HK-2 (cell line): ENCODE results near the gene RCE1.

Experiments used
- DNase-seq: peaks from one replicate; pipeline ENCODE4 v3.0.0-alpha.2; 2018; ENCODE audit not compliant: unreplicated experiment

Gene RCE1

DNA sequence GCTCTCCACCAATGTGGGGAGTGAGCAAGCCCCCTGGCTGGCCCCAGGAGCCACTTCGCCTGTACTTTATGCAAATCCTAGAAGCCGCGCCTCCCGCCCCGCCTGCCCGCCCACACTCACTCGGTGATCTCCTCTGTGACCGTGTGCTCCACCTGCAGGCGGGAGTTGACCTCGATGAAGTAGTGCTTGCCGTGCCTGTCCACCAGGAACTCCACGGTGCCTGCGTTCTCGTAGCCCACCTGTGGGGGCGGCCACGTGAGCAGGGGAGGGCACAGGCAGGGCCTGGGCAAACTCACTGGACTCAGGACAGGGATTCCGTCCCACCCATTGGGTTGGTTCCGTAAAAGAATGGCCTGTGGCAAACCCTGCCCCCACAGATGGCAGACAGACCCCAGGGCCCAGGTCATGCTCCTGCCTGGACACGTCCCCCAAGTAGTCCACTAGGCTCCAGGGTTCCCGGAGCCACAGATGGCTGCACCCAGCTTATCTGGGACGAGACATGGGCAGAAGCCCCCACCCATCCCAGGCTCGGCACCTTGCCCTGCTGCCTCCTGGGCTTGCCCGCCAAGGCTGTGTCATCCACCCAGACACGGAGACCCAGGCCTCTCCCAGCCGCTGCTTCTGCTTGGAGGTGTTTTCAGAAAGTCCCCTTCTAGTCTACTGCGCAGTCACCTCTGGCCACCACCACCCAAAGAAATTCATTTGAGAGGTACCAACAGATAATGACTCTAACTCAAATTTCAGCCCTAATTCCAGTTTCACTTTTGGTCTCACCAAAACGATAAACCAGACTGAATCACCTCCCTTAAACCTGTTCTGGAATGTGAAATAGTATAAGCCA, 25.7 kb downstream of the RCE1 start:
- no peak for DNase-seq

DNA sequence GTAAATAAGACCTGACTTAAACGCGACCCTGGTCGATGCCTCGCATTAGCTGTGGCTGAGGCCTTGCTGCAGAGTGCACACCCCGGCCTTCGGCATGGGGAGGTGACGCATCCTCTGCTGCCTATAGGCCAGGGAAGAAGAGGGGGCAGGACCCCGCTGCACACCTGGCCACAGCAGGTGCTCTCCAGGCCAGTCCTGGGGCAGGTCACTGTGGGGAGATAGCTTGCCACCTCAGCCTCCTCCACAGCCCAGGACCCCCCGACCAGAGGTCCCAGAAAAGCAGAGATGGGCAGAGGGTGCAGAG, 26.3 kb downstream of the RCE1 start:
- no peak for DNase-seq

DNA sequence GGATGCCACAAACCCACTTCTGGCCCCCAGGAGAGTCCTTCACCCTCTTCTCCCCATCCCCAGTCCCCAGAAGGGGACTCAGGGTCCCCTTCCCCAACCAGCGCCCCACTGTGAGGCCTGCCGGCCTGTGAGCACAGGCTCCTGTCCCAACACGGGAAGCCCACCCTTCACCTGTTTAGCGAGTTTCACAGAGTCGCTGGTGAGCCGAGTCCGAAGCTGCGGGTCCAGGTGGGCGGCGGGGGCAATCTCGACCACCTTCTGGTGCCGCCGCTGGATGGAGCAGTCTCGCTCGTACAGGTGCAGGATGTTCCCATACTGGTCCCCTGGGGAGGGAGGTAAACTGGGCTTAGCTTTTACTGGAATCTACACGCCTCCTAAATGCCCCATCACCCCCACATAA, 26.9 kb downstream of the RCE1 start:
- DNase-seq, result no peak

DNA sequence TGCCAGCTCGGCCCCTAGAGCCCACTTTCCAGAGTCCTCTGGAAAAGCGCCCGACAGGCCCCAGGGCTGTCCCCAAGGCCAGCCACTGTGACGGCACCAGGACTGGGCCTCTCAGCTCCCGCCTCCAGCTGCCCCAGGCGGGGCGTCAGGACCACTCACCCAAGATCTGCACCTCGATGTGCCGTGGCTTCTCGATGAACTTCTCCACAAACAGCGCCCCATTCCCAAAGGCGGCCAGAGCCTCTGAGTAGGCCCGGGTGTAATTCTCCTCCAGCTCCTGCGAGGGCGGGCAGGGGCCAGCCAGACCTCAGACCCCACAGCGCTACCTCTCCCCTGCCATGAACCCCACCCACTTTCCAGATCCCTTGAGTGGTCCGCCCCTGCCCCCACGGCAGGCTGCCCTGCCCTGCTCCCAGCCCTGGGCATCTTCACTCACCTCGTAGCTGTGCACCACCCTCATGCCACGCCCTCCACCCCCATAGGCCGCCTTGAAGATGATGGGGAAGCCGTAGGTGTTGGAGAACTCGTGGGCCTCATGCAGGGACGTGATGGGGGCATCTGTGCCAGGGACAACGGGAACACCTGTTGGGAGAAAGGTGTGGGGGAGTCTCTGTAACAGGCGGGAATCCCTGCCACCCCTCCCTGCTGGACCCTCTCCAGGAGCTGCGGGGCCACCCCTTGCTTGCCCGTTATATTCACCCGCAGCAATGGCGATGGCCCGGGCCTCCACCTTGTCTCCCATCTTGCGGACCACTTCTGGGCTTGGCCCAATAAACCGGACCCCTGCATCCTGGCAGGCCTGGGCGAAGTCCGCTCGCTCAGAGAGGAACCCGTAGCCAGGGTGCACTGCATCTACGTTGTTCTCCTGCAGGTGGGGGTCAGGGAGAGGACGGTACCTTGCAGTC, 27.6 kb downstream of the RCE1 start:
- DNase-seq, result no peak

DNA sequence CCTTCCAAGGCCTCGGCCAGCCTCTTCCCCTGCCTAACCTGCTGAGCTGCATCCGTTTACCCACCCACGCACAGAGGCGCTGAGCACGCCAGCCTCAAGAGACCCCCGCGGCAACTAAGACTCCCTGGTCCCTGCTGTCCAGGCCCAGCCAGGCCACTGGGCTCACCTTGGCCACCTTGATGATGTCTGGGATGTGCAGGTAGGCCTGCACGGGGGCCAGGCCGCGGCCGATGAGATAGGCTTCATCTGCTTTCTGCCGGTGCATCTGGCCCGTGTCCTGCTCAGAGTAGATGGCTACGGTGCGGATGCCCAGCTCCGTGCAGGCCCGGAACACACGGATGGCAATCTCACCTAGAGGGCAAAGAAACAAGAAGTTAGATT, 28.3 kb downstream of the RCE1 start:
- DNase-seq, result no peak

DNA sequence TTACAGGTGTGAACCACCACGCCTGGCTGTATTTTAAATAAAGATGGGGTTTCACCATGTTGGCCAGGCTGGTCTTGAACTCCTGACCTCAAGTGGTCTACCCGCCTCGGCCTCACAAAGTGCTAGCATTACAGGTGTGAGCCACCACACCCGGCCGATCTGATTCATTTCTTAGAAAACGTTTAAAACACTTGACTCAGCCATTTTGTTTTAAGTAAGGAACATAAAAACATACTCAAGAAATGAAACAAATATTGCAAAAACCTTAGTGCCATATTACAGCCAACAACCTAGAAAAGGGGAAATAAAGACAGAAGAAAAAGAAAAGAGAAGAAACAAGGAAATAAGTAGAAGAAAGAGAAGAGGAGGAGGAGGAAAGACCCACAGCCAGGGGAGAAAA, 31.0 kb downstream of the RCE1 start:
- DNase-seq, result no peak

DNA sequence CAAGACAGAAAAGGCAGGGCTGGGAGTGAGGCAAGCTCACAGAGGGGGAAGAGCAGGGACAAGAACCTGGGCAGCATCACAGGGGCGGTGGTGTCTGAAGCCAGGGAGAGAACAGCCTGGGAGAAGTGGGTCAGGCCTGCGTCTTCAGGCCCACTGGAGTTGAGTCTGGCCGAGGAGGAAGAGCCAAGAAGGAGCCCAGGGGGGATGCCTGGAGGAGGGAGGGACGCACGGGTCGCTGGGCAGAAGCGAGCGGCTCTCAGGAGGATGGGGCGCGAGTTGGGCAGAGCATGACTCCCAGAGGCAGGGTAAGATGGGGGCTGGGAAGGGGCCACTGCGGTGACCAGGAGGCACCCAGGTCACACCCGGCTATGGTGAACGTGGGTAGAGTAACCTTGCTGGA, 32.1 kb downstream of the RCE1 start:
- no peak for DNase-seq

DNA sequence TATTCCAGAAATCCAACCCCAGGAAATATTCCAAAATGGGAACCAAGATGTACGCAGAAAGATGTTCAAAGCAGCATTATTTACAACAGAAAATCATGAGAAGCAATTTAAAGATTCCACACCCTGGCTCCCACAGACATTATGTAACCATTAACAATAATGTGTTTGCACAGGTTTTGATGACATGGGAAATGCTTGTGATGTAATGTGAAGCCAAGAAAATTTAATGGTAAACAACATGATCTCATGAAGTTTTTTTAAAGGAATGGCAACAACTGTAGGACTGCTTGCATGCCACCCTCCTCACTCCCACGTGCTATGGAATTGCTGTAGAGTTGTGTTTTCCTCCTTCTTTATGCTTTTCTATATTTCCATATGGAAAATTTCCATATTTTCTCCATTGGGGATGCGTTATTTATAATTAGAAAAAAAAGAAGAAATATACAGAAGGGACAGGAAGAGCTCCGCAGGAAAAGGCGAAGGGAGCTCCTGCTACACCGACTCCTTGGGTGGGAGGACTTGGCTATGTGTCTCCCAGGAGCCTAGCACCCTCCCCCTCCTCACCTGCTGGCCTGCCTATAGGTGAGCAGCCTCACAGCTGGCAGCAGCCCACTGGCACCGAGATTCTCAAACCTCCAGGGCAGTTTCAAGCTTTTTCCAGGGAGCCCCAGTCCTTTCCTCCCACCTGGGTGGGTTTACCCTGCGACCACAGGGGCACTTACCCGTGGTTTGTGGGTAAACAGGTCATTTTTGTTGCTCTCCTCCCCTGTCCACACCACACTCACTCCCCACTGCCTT, 34.5 kb downstream of the RCE1 start:
- no peak for DNase-seq

DNA sequence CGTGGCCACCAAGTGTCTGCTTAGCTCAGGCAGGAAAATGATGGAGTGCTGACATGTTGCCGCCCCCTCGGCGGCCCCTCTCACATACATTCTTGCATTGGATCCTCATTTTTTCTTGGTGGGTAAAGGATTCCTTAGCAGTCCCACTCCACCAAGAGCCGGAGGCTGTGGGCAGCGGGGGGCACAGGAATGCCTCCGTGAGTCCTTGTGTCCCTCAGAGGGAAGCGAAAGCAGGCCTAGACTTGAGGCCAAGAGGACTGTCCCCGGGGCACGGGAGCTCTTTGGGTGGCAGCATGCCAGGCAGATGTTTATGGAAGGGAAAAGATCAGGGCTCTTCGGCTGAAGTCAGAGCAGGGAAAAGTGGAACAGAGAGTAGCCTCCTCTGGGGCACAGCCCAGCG, 35.2 kb downstream of the RCE1 start:
- no peak for DNase-seq

DNA sequence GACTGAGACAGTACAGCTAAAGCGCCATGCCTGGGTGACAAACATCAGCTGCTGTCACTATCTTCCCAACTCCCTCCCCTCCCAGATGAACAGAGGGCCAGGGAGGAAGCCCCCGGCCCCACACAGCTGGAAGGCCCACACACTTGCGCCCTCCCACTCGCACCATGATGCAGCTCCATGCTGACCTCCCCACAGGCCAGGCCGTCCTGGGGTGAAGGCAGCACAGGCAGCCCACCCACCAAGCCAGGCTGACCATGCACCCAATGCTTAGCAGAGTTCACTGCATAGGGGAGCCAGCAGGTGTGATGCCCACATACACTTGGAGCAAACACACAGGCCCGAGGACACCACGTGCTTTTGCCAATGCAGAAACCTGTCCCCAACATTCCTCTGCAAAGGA, 35.8 kb downstream of the RCE1 start:
- DNase-seq, result no peak

DNA sequence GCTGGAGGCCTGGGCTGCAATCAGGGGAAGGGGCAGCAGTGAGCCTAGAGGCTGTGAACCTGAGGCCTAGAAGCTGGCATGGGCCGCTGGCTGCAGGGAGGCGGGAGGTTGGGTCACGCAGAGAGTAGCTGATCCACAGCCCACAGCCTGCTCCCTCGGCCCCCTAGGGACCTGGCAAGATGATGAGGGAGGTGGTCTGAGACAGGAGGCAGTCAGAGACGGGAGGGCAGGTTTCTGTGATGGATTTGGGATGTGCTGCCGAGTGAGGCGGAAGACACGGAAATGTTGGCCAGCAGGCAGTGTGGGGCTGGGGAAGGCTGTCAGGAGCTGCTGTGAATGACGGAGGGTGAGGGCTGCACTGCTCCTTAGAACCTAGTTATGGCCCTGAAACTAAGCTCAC, 36.3 kb downstream of the RCE1 start:
- DNase-seq, result no peak

DNA sequence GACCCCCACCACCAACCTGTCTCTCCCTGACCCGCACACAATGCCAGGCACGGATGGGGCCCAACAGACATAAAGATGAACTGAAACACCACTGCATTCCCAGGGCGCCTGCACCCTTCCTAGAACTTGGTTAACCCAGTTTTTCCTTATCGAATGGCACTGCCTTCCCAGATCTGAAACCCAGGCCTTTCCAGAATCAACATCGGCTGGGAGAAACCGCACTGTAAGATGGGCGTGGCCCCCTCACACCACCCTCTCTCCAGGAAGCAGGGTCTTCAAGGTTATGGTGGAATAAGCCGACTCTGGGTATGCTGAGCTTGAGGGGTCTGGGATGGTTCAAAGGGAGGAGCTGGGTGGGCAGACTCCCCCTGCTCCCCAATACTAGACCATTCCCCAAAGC, 36.8 kb downstream of the RCE1 start:
- DNase-seq, result no peak

DNA sequence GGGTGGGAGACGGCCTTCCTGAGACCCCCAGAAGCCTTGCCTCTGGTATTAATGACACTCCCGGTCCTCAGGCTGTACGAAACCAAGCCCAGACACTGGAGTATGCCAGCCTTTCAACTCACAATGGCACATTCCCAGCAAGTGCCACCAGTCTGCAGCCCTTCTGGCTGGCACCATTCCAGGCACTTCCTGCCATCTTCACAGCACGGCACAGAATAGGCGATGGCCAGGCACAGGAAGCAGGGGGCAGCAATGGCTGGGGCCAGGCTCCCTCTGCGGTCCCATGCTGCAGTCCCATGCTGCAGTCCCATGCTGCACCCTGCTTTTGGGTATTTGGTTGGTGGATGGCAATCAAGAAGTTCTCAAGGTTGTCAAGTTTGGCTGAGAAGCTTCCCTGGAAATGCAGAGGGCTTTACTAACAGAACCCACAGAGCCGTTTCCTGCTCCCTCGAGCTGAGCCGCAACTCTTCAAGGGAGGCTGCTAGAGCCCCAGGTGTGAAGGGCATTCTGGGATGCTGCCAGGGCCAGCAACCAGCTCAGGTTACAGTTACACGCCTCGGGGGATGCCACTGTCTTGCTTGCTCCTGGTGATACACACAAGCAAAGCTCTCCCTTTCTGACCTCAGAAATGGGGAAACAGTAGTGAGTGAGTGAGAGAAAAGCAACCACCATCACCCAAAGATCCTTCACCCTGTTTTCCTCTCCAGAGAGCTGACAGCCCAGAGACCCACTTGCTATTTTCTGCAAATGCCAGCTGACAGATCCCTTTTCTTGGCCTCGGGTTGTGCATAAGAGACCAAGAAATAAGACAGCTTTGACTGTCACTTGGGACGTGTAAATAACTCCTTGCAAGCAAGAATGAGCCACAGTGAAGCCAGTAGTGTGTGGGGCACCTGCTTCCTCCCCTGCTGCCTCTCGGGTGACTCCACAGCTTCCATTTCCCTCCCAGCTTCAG, 37.5 kb downstream of the RCE1 start:
- peak; percentile 38 for DNase-seq

DNA sequence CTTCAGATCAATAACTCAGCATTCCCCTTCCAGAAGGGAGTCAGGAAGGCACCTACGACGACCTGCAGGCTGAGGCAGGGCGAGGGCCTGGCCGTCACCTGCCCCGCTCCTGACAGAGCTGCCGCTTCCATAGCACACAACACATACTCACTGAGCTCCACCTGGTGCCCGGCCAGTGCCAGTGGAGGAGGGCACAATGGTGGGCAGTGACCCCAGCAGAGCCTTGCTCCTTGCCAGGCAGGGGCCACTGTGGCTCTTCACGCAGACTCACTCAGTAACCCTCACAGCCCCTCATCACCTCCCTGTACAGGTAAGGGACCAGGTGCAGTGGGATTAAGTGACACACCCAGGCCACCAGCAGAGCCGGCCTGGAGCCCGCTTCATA, 38.2 kb downstream of the RCE1 start:
- DNase-seq, result no peak

DNA sequence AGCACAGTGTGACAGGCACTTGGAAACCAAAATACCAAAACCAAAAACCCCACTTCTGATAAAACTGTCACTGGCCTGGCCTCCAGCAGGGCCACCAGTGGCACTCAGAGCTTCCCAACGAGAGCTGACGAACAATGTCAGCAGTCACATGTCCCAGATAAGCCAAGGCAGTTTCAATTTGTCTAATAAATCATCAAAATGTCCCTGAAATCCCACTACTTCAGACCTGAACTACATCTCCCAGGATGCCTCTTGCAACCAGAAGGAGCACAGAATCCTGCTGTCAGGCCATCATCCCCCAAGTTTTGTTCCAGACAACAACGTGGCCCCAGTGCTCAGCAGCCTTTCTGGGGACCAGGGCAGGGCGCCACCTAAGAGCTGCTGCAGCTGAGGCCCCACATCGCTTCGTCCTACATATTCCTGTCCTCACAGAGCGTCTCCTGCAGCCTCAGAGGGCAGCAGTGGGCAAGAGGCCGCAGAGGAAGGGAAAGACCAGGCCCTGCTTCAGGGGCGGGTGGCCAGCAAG, 38.7 kb downstream of the RCE1 start:
- no peak for DNase-seq

DNA sequence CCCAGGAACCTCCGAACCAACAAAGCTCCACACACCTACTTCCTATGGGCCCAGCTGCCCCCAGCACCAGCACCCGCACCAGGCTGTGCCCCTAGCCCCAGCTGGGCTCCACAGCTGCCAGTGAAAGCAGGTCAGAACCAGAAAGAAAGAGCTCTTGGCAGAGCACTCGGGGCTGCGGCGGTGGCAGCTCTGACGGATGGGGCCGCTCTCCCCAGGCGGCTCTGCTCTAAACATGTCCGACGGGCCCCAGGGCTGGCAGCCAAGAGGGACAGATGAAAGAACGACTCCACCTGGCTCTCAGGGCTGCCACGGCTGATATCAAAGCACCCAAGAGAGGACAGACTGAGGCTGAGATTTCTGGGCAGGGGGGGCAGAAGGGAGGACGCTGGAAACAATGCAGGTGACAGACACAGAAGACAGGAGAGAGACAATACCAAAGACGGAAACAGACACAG, 39.3 kb downstream of the RCE1 start:
- no peak for DNase-seq

DNA sequence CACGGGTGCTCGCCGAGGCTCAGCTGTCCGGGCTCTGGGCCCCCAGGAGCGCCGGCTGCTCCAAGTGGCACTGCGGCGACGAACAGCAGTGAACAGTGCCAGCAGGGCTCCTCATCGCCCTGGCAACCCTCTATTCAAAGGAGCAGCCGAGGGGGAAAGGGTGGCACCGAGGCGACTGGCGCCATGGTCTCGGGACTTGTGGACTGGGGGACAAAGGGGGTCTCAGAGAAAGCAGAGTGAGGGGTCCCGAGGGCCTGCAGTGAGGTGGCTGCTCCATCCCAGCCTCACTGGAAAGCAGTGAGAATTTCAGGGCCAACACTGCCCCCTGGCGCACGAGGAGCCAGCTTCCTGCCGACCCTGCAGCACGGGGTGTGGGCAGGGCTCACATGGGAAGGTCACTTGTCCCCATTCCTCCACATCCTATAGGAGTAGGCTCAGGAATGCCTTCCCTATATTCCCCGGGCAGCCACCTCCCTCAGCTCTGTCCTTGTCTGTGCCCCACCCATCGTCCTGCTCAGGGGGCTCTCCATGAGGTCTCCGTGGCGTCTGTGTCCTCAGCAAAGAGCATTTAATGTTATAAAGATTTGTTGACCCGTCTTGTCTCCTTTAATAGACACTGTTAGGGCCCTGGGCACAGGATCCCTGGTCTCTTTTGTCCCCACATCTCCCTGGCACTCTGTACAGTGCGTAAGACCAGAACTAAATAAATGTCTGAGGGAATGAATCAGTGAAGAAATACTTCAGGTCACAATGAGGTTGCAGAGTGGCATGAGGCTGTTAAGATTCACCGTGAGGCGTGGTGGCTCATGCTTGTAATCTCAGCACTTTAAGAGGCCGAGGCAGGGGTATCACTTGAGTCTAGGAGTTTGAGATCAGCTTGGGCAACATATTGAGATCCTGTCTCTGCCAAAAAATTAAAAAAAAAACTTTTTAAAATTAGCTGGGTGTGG, 40.0 kb downstream of the RCE1 start:
- DNase-seq, result peak; percentile 26

DNA sequence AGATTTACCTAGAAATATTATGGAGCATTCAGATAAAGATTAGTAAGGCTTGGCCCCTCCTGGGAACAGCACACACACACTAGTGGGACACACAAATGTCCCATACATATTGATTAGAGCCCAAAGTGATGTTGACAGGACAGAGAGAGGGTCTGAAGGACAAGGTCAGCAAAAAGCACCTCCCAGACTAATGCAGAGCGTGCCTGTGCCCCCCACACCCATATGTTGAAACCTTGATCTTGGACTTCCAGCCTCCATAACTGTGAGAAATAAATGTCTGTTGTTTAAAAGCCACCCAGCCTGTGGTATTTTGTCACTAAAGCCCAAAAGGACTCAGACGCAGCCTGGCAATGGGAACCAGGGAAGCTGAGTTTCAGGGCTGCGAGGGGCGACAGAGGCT, 41.2 kb downstream of the RCE1 start:
- DNase-seq, result no peak

DNA sequence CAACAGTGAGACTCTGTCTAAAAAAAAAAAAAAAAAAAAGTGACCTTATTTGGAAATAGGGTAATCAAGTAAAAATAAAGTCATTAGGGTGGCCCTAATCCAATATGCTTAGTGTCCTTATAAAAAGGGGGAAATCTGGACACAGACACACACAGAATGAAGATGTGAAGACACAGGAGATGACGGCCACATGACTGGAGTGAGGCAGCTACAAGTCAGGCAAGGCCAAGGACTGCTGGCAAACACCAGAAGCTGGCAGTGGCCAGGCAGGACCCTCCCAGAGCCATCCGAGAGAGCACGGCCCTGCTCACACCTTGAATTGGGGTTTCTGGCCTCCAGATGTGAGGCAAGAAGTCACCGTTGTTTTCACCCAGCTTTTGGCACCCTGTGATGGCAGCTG, 42.2 kb downstream of the RCE1 start:
- DNase-seq, result no peak

DNA sequence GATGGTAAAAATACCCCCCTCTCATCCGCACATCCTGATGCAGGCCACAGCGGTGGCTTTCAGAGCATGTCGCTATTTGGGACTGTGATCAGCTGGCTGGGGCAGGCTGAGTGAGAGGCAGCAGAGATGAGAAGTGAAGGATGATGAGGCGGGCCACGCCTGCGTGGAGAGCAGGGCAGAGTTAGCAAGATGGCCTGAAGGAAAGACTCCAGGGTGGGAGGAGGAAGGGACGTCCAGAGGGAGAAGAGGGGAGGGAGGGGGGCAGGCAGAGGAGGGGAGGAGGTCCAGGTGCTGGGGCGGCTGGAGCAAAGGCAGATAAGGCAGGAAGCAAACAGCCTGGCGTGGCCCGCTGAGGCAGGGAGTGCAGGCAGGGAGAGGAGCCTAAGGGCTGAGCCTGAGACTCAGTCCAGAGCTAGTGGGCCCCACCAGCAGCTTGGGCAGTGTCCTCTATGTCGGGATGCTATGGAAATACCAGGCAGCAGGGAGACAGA, 42.8 kb downstream of the RCE1 start:
- no peak for DNase-seq
